Thymus (tissue), 11 donors: ENCODE data around the gene PLXNB2. TPM values are rescaled to one million over a fixed set of nuclear protein-coding genes. Genes with fewer than 3 reads are reported as not detected.
A peak's percentile ranks its signal among the peaks of the same experiment; 100 is the strongest.

Source experiments
- DNase-seq, 9 donors: peaks; one replicate each; pipeline ENCODE4 v3.0.0-alpha.2; 2013; ENCODE audit warnings: low spot score in 9 of 9, low read depth in 6 of 9, missing footprints in 1 of 9
- H3K27ac ChIP-seq, 2 donors: one replicate each; pipeline ENCODE4 v1.5.1; 2013; ENCODE audit warnings: control low read depth in 1 of 2, low read depth in 1 of 2, low read length in 1 of 2, mild to moderate bottlenecking in 1 of 2, moderate library complexity in 1 of 2
- H3K27me3 ChIP-seq, 2 donors: one replicate each; pipeline ENCODE4 v1.5.1; 2013; ENCODE audit warnings: low read length in 1 of 2; ENCODE audit not compliant: control insufficient read depth in 2 of 2, insufficient read depth in 1 of 2
- H3K36me3 ChIP-seq, 2 donors: one replicate each; pipeline ENCODE4 v1.5.1; 2013; ENCODE audit warnings: low read length in 1 of 2, mild to moderate bottlenecking in 1 of 2, moderate library complexity in 1 of 2; ENCODE audit not compliant: control insufficient read depth in 2 of 2, insufficient read depth in 2 of 2
- H3K4me1 ChIP-seq, 2 donors: one replicate each; pipeline ENCODE4 v1.5.1; 2013; ENCODE audit warnings: low read length in 2 of 2; ENCODE audit not compliant: control insufficient read depth in 2 of 2, insufficient read depth in 2 of 2
- H3K4me3 ChIP-seq, 2 donors: one replicate each; pipeline ENCODE4 v1.5.1; 2013; ENCODE audit warnings: low read length in 2 of 2, control low read depth in 1 of 2, mild to moderate bottlenecking in 1 of 2
- H3K9me3 ChIP-seq, 2 donors: one replicate each; pipeline ENCODE4 v1.5.1; 2013; ENCODE audit warnings: low read length in 1 of 2, mild to moderate bottlenecking in 1 of 2; ENCODE audit not compliant: control insufficient read depth in 2 of 2, insufficient read depth in 1 of 2
- WGBS: extraction: QIAGEN DNeasy Blood & Tissue Kit; methylation state at CpG from one replicate; pipeline ENCODE4 v1.1.7; 2013; 5-methylcytosine and 5-hydroxymethylcytosine counted together
- polyA plus RNA-seq: library from polyadenylated mRNA; stranded (reverse); fragments of 200-250 nt; gene quantifications from one replicate; pipeline ENCODE4 v1.2.3, GENCODE V29; 2013
- total RNA-seq: library from RNA; stranded (reverse); fragments of 120-200 nt; gene quantifications from one replicate; pipeline ENCODE4 v1.2.4, GENCODE V29; 2013
- donor health status: healthy.

The PLXNB2 gene
- total and polyA plus RNA-seq, 2 donors, result 13.1 to 53.2 TPM

DNA sequence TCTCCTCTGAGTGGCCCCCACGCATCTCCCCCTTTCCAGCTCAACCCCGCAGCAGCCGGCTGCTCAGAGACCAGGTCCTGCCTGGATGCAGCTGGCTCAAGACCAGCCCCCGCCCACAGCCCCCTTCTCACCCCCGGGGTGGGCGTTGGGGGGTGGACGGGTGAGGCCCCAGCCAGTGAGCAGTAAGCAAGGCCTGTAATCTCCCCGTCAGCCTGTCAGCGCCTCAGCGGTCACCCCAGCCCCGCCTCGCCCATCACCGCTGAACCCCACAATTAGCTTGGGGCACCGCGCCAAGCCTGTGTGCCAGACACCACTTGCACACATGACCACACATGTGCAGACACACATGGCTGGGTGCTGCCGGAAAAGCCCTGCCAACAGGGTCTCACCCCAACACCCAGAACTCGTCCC is 5.9 kb downstream of the PLXNB2 start:
- Histone ChIP-seq H3K4me3 (no peak overlapping the region), H3K9me3 (no peaks in the 10 kb centered on the region), H3K36me3 (no peaks in the 10 kb centered on the region), H3K27ac (no peak overlapping the region), H3K27me3 (peaks cover 33 to 79% of the 10 kb centered on the region in 2 donors), H3K4me1 (peaks cover 10 to 56% of the 10 kb centered on the region in 2 donors)
- 87% methylated on average over 17 of the region's 17 CpGs for WGBS
- no peak for DNase-seq

DNA sequence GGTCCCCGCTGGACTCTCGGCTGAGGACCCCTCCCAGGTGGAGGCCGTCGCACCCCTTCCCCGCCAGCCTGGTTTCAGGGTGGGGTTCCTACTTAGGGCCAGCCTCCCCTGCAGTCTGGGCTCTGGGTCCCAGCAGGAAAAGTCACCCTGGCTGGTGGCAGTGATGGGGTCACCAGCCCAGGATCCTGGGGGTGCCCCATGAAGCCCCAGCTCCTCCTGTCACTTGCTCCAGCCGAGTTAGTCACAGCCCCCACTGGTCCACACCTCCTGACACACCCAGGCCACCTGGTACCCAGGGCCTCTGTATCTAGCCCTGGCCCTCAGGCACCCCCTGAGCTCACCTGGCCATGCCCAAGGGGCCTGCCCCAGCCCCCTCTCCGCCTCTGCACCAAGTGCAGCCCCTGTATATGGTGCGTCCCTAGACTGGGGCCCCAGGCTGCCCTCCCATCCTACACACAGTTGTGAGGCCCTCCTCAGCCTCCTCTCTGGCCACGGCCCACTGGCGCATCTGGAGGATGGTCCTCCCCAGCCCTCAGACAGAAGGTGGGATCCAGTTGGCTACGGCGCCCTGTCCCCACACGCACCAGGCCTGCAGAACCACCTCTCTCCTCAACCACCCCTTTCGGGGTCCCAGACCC is 6.7 kb downstream of the PLXNB2 start:
- H3K4me1 ChIP-seq, result peaks cover 10 to 50% of the 10 kb centered on the region in 2 donors
- DNase-seq, result no peak
- peak overlapping the region in 1 of 2 donors; percentile 2 for H3K27ac ChIP-seq
- no peaks in the 10 kb centered on the region for H3K36me3 ChIP-seq
- H3K9me3 ChIP-seq, result no peaks in the 10 kb centered on the region
- 95% methylated on average over 14 of the region's 14 CpGs for WGBS
- peaks cover 24 to 70% of the 10 kb centered on the region in 2 donors for H3K27me3 ChIP-seq
- no peak overlapping the region for H3K4me3 ChIP-seq

DNA sequence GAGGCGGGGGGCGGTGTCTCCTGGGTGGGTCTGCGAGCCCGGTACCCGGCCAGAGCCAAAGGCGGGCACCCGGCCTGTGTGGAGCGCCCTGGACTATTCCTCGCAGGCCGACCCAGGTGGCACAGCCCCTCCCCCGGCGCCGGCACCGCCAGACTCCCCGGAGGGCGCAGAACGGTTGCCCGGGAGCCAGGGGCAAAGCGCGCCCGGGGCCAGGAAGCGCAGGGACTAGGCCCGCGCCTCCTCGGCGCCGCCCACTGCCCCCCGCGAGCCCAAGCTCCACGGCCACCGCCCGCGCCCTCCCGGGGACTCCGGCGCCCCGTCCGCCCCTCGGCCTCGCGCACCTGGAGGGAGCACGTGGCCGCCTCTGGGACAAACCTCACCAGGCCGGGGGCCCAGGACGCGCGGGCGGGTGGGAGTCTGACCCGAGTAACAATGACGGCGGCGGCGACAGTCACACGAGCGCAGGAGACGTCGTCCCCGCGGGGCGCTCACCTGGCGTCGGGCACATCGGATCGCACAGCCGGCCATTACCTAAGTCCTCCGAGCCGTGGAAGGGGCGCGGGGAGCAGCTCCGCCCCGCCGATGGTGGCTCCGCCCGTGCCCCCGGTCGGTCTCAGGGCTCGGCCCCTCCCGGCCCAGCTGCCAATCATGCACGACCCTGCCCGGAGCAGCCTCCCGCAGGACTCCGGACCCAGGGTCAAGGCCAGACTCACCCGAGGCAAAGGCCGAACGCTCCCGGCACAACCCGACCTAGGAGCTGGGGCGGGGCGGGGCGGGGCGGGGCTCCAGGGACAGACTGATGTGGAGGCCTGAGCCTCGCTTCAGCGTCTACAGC is 7.4 kb downstream of the PLXNB2 start:
- Histone ChIP-seq H3K4me3 (peak overlapping the region in 1 of 2 donors; percentile 14), H3K27me3 (peaks cover 17 to 63% of the 10 kb centered on the region in 2 donors)
- no peak for DNase-seq

DNA sequence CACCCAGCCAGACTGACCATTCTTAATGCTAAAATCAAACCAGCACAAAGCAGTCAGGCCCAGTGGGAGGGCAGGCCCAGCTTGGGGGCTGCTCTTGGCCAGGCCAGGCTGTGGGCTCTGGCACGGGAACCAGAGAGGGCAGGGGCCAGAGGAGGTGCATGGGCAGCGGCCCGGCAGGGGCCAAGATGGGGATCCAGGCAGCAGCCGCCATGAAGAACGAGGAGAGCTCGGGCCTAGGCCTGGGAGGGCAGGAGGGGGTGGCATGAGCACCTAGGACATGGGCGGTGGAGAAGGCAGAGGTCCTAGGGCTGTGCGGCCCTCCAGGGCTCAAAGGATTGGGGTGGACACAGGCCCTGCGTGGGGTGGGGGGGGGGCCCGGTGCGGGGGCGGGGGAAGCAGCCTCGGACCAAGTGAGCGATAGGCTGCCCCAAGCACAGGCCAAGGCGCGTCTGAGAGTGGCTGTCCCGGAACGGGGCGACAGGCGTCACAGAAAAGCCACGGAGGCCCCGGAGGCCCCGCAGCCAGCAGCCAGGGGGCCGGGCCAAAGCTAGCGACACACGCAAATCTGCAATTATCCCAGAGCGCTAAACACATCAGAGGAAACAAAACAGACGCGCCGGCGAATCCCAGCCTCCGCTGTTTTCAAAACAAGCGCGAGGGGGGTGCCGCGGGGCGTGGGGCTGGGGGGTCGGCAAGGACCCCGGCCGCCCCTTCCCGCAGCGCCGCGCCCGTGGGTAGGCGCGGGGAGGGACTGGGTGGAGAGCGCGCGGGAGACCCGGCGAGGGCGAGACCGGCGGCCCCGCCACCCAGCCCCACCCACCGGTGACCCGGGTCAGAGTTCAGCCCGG is 8.3 kb downstream of the PLXNB2 start:
- H3K27me3 ChIP-seq, result peaks cover 18 to 62% of the 10 kb centered on the region in 2 donors
- H3K4me3 ChIP-seq, result peak overlapping the region in 1 of 2 donors; percentile 14
- no peaks in the 10 kb centered on the region for H3K36me3 ChIP-seq
- 51% methylated on average over 59 of the region's 59 CpGs for WGBS
- H3K27ac ChIP-seq, result no peak overlapping the region
- no peak for DNase-seq
- no peaks in the 10 kb centered on the region for H3K9me3 ChIP-seq
- peaks cover 10 to 41% of the 10 kb centered on the region in 2 donors for H3K4me1 ChIP-seq

More for the DNA sequence above, 7.4 kb downstream of the PLXNB2 start:
- H3K4me1 ChIP-seq, result peaks cover 10 to 43% of the 10 kb centered on the region in 2 donors
- peak overlapping the region in 1 of 2 donors; percentile 2 for H3K27ac ChIP-seq
- H3K36me3 ChIP-seq, result no peaks in the 10 kb centered on the region
- no peaks in the 10 kb centered on the region for H3K9me3 ChIP-seq
- 54% methylated on average over 93 of the region's 93 CpGs for WGBS

DNA sequence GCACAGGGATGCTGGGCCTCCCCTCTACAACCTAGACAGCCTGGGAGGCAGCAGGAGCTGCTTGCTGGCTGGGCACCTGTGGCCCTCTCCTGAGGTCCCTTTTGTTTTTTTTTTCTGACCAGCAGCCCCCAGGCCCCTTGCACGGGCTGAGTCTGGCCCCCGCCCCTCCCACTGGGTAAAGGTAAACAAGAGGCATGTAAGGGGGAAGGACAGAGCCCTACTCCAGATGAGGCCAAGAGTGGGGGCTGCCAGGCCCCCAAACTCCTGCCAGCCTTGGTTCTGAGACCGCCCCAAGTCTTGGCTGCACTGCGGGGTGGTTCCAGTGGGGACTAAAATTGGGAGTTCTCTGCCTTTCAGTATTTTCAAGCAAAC is 9.2 kb downstream of the PLXNB2 start:
- Histone ChIP-seq H3K4me3 (no peak overlapping the region), H3K9me3 (no peaks in the 10 kb centered on the region), H3K27me3 (peaks cover 24 to 62% of the 10 kb centered on the region in 2 donors), H3K4me1 (peaks cover 4 to 40% of the 10 kb centered on the region in 2 donors), H3K36me3 (no peaks in the 10 kb centered on the region), H3K27ac (no peak overlapping the region)
- WGBS, result 92% methylated on average over 4 of the region's 4 CpGs
- DNase-seq, result no peak

DNA sequence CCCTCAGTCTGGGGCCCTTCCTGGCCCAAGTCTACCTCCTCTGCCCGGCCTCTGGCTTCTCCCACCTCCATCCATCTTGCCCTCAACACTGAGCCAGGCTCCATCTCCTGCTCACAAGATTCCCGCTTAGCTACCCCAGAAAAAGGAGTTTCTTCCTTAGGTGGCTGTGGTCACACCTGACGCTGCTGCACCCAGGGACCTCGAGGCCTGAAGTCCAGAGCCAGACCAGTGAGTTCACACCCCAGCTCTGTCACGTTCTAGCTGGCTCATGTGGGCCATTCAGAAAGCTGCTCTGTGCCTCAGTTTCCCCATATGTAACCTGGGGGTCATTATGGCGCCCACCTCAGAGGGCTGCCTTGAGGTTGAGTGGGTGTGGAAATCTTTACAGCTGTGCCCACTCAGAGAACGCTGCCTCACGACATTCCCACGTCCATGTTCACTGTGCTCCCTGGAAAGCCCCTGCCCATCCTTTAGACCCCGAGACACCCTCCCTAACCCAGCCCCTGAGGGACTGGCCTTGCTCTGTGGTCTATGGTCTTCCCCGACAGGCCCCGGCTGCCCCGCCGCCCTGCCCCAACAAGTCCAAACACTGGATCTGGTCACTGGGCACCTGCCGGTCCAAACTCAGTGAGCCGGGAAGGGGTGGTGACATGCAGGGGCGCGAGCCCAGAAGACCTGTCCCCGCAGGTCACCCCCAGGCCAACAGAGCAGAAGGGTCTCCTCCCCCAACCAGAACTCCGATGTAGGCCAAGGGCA is 9.8 kb downstream of the PLXNB2 start:
- Histone ChIP-seq H3K9me3 (no peaks in the 10 kb centered on the region), H3K4me1 (peaks cover 0 to 39% of the 10 kb centered on the region in 2 donors), H3K36me3 (no peaks in the 10 kb centered on the region), H3K27ac (no peak overlapping the region), H3K27me3 (peaks cover 25 to 67% of the 10 kb centered on the region in 2 donors), H3K4me3 (no peak overlapping the region)
- no peak for DNase-seq
- 96% methylated on average over 20 of the region's 20 CpGs for WGBS

DNA sequence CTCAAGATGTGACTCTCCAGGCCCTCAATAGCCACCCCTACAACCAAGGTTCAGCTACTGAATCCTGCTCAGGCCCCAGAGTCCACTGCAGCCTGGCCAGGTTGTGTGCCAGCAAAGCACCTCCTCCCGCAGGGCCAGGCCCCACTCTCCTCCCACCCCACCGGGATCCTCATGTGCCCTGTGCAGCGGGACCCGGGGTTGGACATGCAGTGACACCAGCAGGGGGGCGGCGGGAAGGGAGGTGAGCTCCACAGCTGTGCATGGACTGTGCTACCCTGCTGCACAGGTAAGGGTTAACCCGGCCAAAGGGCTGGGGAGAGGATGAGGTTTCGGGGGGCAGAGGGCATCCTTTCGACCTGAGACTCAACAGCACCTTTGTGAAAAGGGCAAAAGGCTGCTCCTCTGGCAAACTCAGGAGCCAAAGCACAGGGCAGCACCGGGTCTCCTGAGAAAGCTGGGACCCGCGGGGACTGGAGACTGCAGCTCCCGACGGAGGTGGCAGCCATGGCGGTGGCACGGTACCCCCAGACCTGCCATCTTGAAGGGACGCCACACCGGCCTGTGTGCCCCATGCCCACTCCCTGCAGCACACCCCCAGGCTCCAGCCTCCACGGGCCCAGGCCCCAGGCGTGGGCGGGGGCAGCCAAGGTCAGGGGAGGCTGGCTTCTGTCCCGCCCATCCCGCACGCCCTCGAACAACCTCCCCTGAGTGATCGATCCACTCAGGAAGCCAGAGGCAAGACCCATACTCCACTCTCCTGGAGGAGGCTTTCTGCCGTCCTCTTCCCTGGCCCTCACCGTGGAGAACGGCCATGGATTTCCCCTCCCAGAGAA is 10.6 kb downstream of the PLXNB2 start:
- WGBS, result 95% methylated on average over 29 of the region's 29 CpGs

DNA sequence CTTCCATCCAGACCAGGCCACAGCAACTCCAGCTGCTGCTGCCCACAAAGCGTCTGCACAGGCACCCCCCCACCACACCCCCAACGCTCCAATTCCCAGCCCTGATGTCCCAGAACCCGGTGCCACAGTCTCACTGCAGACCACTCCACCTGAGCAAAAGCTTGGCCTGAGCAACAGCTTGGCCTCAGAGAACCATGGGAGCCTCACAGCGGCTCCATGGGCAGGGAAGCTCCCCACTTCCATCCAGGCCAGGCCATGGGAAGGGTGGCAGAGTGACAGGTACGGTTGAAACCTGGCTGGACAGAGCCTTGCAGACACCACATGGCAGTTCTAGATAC is 13.2 kb downstream of the PLXNB2 start:
- DNase-seq, result no peak
- no peak overlapping the region for H3K27ac ChIP-seq
- H3K4me3 ChIP-seq, result no peak overlapping the region
- WGBS, result 54% methylated on average over 5 of the region's 5 CpGs
- H3K36me3 ChIP-seq, result no peaks in the 10 kb centered on the region
- no peaks in the 10 kb centered on the region for H3K9me3 ChIP-seq
- peaks cover 13 to 52% of the 10 kb centered on the region in 2 donors for H3K27me3 ChIP-seq
- peaks cover 3 to 30% of the 10 kb centered on the region in 2 donors for H3K4me1 ChIP-seq

More for the DNA sequence above, 10.6 kb downstream of the PLXNB2 start:
- Histone ChIP-seq H3K4me3 (no peak overlapping the region), H3K4me1 (peaks cover 3 to 38% of the 10 kb centered on the region in 2 donors), H3K27me3 (peaks cover 25 to 71% of the 10 kb centered on the region in 2 donors), H3K27ac (no peak overlapping the region), H3K9me3 (no peaks in the 10 kb centered on the region), H3K36me3 (no peaks in the 10 kb centered on the region)
- DNase-seq, result no peak
